GM23248 (cell line): ENCODE measurements around the gene ACOX3. TPM values are rescaled to one million over a fixed set of nuclear protein-coding genes. Genes with fewer than 3 reads are reported as not detected.

Source experiments
- DNase-seq: peaks from one replicate; pipeline ENCODE4 v3.0.0-alpha.2; 2015
- H2AFZ ChIP-seq: fragments of 200-600 bp; sonication (generic); 2 replicates; pipeline ENCODE4 v1.6.1; 2016; ENCODE audit warnings: antibody characterized with exemption
- H3F3A ChIP-seq: fragments of 200-600 bp; sonication (generic); 2 replicates; pipeline ENCODE4 v1.6.1; 2016; ENCODE audit warnings: mild to moderate bottlenecking, antibody characterized with exemption, mixed run types; ENCODE audit not compliant: insufficient read depth
- H3K27ac ChIP-seq: fragments of 200-600 bp; sonication (generic); 2 replicates; pipeline ENCODE4 v1.5.1; 2016; ENCODE audit warnings: mild to moderate bottlenecking
- H3K27me3 ChIP-seq: fragments of 200-600 bp; sonication (generic); replicated peaks from 2 replicates; pipeline ENCODE4 v1.6.1; 2016; ENCODE audit warnings: mild to moderate bottlenecking; ENCODE audit not compliant: insufficient read depth
- H3K36me3 ChIP-seq: fragments of 200-600 bp; sonication (generic); 2 replicates; pipeline ENCODE4 v1.6.1; 2016; ENCODE audit warnings: low read depth, mild to moderate bottlenecking
- H3K4me1 ChIP-seq: fragments of 200-600 bp; sonication (generic); 2 replicates; pipeline ENCODE4 v1.6.1; 2016; ENCODE audit warnings: mild to moderate bottlenecking; ENCODE audit not compliant: insufficient read depth
- H3K4me2 ChIP-seq: fragments of 200-600 bp; sonication (generic); one replicate; pipeline ENCODE4 v1.6.1; 2016; ENCODE audit warnings: mild to moderate bottlenecking; ENCODE audit not compliant: unreplicated experiment
- H3K4me3 ChIP-seq: fragments of 200-600 bp; sonication (generic); 2 replicates; pipeline ENCODE4 v1.5.1; 2016; ENCODE audit warnings: mild to moderate bottlenecking
- H3K79me2 ChIP-seq: fragments of 200-600 bp; sonication (generic); 2 replicates; pipeline ENCODE4 v1.6.1; 2016; ENCODE audit warnings: mild to moderate bottlenecking; ENCODE audit not compliant: insufficient read depth
- H3K9ac ChIP-seq: fragments of 200-600 bp; sonication (generic); 2 replicates; pipeline ENCODE4 v1.6.1; 2016; ENCODE audit warnings: mild to moderate bottlenecking
- H3K9me2 ChIP-seq: fragments of 200-600 bp; sonication (generic); 2 replicates; pipeline ENCODE4 v1.6.1; 2016; ENCODE audit warnings: mixed run types, mild to moderate bottlenecking, moderate library complexity; ENCODE audit not compliant: insufficient read depth
- H3K9me3 ChIP-seq: fragments of 200-600 bp; sonication (generic); one replicate; pipeline ENCODE4 v1.6.1; 2017; ENCODE audit warnings: low read depth
- H4K20me1 ChIP-seq: fragments of 200-600 bp; sonication (generic); 2 replicates; pipeline ENCODE4 v1.6.0; 2016; ENCODE audit not compliant: insufficient read depth
- EZH2 ChIP-seq: fragments of 200-600 bp; sonication (generic); IDR thresholded peaks from 2 replicates; pipeline ENCODE4 v1.6.1; 2018; ENCODE audit warnings: antibody characterized with exemption, mild to moderate bottlenecking; ENCODE audit not compliant: insufficient read depth, poor library complexity, severe bottlenecking
- EZH2phosphoT487 ChIP-seq: fragments of 200-600 bp; sonication (generic); IDR thresholded peaks from 2 replicates; pipeline ENCODE4 v1.6.1; 2018; ENCODE audit warnings: antibody characterized with exemption, moderate library complexity, mild to moderate bottlenecking, low read depth; ENCODE audit not compliant: insufficient read depth
- WGBS, 2 experiments: methylation state at CpG; one replicate each; pipeline ENCODE4 v1.1.6; 2015 to 2017; ENCODE audit warnings: low lambda C conversion rate in 2 of 2, low coverage in 1 of 2; ENCODE audit errors: missing lambda C conversion rate in 2 of 2; 5-methylcytosine and 5-hydroxymethylcytosine counted together
- in situ Hi-C: fragments of 300-500 bp; cut with MboI; formaldehyde crosslinking; loops from 2 replicates; pipeline ENCODE4 v1.15.0; 2020
- polyA plus RNA-seq: library from polyadenylated mRNA; unstranded; fragments of >200 nt; fragmentation: Nextera tagmentation; extraction: Ambion mirVana; gene quantifications from 2 replicates; pipeline ENCODE4 v1.2.1, GENCODE V29; 2016
- total RNA-seq: library from RNA; depleted of rRNA; stranded (reverse); fragments of >200 nt; shearing (Covaris generic); gene quantifications from 2 replicates; pipeline ENCODE4 v1.2.3, GENCODE V29; 2014

ACOX3 gene
- total and polyA plus RNA-seq, 2 experiments from 2014 or later = 24.7 to 33.8 TPM

DNA sequence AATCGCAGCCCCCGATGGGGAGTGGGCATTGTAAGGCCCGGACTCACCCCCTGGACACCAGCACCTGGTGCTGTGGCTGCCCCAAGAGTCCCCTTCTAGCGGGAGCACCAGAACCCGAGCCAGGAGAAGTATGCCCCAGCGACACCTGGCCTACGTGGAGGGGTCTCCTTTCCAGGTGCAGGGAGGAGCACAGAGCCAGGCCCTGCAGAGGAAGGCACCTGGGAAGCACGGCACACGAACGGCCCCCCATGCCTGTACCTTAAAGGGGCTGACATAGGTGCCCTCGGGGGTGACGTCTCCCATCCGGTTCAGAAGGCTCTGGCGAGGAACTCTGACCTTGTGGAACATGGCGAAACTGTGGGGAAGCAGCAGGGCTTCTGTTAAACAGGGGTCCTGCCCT is 41.2 kb downstream of the ACOX3 start:
- DNase-seq = no peak
- Histone ChIP-seq H3K9me2 (no peaks in the 10 kb centered on the region), H3F3A (peaks cover 6% of the 10 kb centered on the region), H3K9ac (no peak overlapping the region), H3K79me2 (no peaks in the 10 kb centered on the region), H2AFZ (no peak overlapping the region), H3K9me3 (no peaks in the 10 kb centered on the region), H3K4me2 (no peak overlapping the region), H3K4me1 (peaks cover 6% of the 10 kb centered on the region), H3K27me3 (no peaks in the 10 kb centered on the region), H4K20me1 (no peaks in the 10 kb centered on the region), H3K27ac (no peak overlapping the region), H3K4me3 (no peak overlapping the region), H3K36me3 (0 out of 2 replicates have a peak, but pooled peaks cover 7% of the 10 kb centered on the region)
- 96 to 97% methylated on average over 15 of the region's 15 CpGs for WGBS, 2 experiments
- in situ Hi-C loops = no loop called here
- TF ChIP-seq EZH2phosphoT487 (no peak), EZH2 (no peak)

DNA sequence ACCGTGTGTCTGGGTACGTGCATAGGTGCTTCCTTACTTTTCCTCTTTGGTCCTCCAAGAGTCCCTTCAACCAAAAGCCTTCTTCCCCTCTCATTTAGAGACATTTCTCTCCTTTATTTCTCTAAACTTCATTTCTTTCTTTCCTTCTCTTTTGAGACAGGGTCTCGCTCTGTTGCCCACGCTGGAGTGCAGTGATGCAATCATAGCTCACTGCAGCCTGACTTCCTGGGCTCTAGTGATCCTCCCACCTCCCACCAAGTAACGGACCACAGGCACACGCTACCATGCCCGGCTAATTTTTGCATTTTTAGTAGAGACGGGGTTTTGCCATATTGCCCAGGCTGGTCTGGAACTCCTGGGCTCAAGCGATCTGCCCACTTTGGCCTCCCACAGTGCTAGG is 42.2 kb downstream of the ACOX3 start:
- no peaks in the 10 kb centered on the region for H3K9me2 ChIP-seq
- no peak overlapping the region for H3K9ac ChIP-seq
- H3K9me3 ChIP-seq = no peaks in the 10 kb centered on the region
- peaks cover 12% of the 10 kb centered on the region for H3K4me1 ChIP-seq
- H3K4me3 ChIP-seq = no peak overlapping the region
- no peak overlapping the region for H2AFZ ChIP-seq
- no peak overlapping the region for H3K4me2 ChIP-seq
- WGBS, 2 experiments = 93 to 96% methylated on average over 9 of the region's 9 CpGs
- TF ChIP-seq EZH2phosphoT487 (no peak), EZH2 (no peak)
- peaks cover 12% of the 10 kb centered on the region for H3F3A ChIP-seq
- no peaks in the 10 kb centered on the region for H4K20me1 ChIP-seq
- H3K27me3 ChIP-seq = no peaks in the 10 kb centered on the region
- 0 out of 2 replicates have a peak, but pooled peaks cover 7% of the 10 kb centered on the region for H3K36me3 ChIP-seq
- H3K27ac ChIP-seq = no peak overlapping the region
- in situ Hi-C loops = no loop called here
- H3K79me2 ChIP-seq = no peaks in the 10 kb centered on the region
- no peak for DNase-seq

DNA sequence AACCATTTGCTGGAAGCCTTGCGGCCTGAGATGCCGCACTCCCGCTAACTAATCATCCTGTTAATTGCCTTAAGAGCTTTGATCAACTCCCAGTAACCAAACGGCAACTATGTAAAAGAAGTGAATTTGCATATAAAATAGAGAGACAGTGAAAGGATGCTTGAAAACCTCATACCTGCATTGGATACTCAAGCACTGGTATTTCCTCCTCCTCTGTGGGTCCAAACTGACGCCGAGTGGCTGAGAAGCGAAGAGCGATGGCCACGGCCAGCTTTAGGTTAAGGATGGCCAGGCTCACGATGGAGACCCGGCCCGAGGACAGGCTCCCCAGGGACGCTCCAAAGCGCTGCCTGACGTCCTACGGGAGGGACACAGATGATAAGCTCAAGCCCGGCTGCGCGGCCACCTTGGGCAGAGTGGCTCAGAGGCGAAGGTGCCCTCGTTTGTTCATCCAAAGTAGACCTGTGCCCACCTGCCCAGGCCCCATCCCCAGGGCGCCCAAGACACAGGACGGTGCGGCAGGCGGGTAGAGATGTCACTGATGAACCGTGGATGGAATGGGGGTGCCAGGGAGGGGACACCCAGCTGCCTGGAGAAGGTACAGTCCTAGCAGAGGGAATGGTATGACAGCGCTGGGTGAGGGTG is 43.6 kb downstream of the ACOX3 start:
- H3K4me3 ChIP-seq = no peak overlapping the region
- H3F3A ChIP-seq = peaks cover 22% of the 10 kb centered on the region
- no peak overlapping the region for H3K4me2 ChIP-seq
- no peaks in the 10 kb centered on the region for H3K9me2 ChIP-seq
- WGBS, 2 experiments = 95% methylated on average over 26 to 27 of the region's 27 CpGs
- peaks cover 26% of the 10 kb centered on the region for H3K4me1 ChIP-seq
- DNase-seq = no peak
- no peaks in the 10 kb centered on the region for H3K79me2 ChIP-seq
- in situ Hi-C loops = no loop called here
- no peaks in the 10 kb centered on the region for H4K20me1 ChIP-seq
- H3K9ac ChIP-seq = no peak overlapping the region
- H3K27me3 ChIP-seq = no peaks in the 10 kb centered on the region
- H3K27ac ChIP-seq = no peak overlapping the region
- TF ChIP-seq EZH2 (no peak), EZH2phosphoT487 (no peak)
- no peaks in the 10 kb centered on the region for H3K9me3 ChIP-seq
- H3K36me3 ChIP-seq = 0 out of 2 replicates have a peak, but pooled peaks cover 7% of the 10 kb centered on the region
- H2AFZ ChIP-seq = no peak overlapping the region

DNA sequence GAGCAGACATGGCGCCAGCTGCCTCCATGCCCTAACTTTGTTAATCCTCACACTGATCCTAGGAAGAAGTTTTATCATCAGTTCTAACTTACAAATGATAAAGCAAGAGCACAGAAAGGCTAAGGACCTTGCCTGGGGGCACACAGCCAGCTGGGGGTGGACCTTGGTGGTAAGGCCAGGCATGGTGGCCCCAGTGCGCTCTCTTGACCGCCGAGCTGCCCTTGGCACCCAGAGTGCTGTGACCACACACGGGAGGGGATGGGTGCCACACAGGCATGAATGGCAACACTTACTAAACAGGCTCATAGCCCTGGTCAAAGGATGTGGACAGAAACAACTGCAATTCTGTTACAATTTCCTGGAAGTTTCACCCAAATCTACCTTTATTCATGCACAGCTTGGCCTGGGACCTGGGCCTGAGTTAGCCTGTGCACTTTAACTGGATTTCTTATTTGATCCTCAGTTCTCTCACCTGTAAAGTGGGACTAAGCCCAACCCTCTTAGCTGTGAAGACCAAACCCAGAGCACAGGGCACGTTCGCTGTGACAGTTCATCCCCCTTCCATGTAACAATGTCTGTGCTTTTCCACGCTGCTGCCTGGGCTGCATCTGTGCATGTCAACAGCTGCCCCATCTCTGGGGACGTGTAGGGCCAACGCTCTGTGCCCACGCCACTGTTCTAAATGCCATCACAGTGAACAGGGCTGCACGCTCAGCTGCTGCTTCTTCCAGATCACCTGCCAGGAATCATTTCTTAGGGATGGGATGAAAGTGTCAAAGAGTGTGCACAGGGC is 44.8 kb downstream of the ACOX3 start:
- H3F3A ChIP-seq = peaks cover 30% of the 10 kb centered on the region
- no peak overlapping the region for H3K4me3 ChIP-seq
- in situ Hi-C loops = no loop called here
- H3K27ac ChIP-seq = no peak overlapping the region
- 0 out of 2 replicates have a peak, but pooled peaks cover 7% of the 10 kb centered on the region for H3K36me3 ChIP-seq
- H3K4me1 ChIP-seq = peaks cover 32% of the 10 kb centered on the region
- no peak overlapping the region for H3K9ac ChIP-seq
- H3K9me3 ChIP-seq = no peaks in the 10 kb centered on the region
- no peaks in the 10 kb centered on the region for H3K27me3 ChIP-seq
- H4K20me1 ChIP-seq = no peaks in the 10 kb centered on the region
- TF ChIP-seq EZH2phosphoT487 (no peak), EZH2 (no peak)
- no peak overlapping the region for H2AFZ ChIP-seq
- 90 to 94% methylated on average over 12 of the region's 12 CpGs for WGBS, 2 experiments
- no peaks in the 10 kb centered on the region for H3K9me2 ChIP-seq
- H3K79me2 ChIP-seq = no peaks in the 10 kb centered on the region
- DNase-seq = no peak
- no peak overlapping the region for H3K4me2 ChIP-seq
